CD4-positive, alpha-beta T cell treated with Interleukin-12 subunit alpha and Interleukin-12 subunit beta, for 1 hour (primary cell): ENCODE data around the gene HMGXB4.
A peak's percentile ranks its signal among the peaks of the same experiment; 100 is the strongest.

Source experiments
- DNase-seq: peaks from one replicate; pipeline ENCODE4 v3.0.0-alpha.2; 2020

Gene HMGXB4

DNA sequence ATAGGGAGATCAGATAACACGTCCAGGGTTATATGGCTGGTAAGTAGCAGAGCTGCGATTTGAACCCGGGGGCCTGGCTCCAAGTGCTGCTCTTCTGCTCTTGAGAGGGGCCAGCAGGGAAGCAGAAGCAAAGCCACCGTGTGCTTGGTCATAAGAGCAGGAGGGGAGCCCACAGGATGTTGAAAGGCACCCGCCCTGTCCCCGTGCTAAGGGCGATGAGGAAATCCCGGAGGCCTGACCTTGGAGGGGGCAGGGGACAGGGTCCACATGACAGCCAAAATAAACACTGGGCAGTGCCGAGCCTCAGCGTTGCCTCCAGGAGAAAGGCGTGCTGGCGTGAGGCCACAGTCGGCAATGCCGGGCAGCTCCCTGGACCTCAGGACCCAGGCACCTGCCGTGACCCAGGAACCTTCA, 71.2 kb downstream of the HMGXB4 start:
- no peak for DNase-seq

DNA sequence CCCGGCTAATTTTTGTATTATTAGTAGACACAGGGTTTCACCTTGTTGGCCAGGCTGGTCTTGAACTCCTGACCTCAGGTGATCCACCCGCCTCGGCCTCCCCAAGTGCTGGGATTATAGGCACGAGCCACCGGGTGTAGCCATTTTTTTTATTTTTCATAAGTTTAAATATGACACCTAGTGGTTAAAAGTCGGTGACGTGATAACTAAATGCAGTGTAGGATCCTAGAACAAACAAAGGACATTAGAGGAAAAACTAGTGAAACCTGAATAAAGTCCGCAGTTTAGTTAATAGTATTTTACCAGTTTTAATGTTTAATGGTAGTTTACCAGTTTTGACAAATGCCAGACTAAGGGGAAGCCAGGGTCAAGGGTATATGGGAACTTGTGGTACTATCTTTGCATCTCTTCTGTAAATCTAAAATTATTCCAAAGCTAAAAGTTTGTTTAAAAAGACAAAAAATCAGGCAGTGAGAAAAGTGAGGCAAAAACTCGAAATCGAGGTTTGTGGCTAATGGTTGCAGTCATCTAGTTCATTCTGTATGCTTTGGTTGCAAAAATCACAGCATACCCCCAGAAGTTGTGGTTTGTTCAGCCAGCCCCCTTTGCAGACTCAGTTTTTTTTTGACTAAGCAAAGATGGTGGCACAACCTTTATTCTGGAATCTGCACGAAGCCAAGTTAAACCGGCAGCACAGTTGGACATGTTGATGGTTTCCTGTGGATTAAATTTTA, 72.0 kb downstream of the HMGXB4 start:
- no peak for DNase-seq

DNA sequence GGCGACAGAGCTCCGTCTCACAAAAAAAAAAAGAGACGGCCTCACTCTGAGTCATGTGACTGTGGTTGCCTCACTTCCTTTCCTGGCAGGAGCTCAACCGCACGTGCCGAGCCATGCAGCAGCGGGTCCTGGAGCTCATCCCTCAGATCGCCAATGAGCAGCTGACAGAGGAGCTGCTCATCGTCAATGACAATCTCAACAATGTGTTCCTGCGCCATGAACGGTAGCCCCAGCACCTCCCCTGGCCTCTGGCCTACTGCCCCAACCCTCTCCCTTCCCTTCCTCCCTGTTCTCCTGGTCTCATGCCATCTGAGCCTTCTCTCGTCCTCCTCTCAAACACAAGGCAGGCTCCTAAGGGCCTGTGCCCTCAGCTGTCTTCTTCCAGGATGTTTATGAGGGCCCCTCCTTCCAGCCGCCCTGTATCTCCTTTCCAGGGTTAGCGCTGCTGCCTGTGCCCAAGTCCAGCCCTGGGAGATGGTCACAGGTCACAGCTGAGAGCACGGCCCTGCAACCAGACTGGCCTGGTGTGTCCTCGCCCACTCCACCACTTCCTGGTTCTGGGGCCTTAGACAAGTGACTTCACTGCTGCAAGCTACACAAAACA, 73.1 kb downstream of the HMGXB4 start:
- DNase-seq, result peak; percentile 64

DNA sequence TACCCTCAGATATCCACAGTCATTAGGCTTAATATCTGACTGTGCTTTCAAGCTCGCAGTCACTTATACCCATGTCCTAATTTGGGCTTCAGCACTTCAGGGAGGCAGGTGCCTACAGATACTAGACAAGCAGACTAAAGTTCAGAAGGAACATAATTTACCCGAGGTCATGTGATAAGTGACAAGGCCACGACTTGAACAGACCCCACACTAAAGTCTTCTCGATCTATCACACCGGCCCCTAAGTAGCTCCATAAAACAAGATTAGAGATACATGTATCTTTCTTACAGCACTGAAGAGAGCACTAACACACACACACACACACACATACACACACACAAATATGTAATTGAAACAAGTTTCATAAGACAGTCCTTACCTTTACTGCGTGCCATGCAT, 75.0 kb downstream of the HMGXB4 start:
- DNase-seq, result no peak

DNA sequence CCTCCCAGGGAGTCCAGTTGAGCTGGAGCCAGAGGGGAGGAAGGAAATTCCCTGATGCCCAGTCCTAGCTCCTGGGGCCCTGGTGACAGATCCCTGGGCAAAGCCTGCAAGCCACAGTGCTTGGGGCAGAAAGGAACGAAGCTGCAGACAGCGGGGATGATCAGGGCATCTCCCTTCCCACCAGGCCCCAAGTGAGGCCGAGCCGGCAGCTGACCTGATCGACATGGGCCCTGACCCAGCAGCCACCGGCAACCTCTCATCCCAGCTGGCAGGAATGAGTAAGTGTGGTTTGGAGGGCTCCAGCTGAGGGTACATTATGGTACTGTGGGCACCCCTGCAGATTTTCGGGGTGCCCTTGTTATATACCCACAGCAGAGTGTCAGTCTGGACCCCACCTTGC, 75.9 kb downstream of the HMGXB4 start:
- DNase-seq, result no peak

DNA sequence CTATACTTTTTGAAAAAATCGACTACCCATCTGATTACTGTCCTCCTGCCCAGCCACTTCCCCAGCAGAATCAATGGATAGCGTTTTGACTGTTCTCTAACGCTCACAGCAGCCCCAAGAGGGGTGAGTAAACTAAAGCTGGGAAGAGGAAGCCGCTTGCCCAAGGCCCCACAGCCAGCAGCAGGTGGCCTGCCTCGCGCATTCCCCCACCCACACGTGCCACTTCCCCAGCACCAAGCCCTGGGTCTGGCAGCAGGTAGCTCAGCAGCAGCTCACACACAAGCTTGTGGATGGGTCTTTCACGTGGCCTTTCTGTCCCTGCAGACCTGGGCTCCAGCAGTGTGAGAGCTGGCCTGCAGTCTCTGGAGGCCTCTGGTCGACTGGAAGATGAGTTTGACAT, 76.7 kb downstream of the HMGXB4 start:
- DNase-seq, result no peak

DNA sequence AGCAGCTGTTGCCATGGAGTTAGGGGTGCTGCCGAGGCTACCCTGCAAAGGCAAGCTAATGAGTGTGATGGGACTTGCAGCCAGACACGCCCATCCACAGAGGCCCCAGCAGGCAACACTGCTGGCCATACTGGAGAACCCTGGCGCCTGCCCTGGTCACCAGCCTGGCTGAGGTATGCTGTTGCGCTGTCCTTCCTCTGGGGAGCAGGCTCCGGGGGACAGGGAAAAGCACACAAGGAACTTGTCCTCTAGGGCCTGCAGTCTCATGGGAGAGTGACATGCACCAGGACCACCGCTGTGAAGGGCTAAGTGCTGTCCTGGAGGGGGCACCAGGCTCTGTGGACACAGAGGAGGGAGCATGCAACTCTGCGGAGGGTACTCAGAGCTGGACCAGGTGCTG, 78.2 kb downstream of the HMGXB4 start:
- DNase-seq, result no peak

DNA sequence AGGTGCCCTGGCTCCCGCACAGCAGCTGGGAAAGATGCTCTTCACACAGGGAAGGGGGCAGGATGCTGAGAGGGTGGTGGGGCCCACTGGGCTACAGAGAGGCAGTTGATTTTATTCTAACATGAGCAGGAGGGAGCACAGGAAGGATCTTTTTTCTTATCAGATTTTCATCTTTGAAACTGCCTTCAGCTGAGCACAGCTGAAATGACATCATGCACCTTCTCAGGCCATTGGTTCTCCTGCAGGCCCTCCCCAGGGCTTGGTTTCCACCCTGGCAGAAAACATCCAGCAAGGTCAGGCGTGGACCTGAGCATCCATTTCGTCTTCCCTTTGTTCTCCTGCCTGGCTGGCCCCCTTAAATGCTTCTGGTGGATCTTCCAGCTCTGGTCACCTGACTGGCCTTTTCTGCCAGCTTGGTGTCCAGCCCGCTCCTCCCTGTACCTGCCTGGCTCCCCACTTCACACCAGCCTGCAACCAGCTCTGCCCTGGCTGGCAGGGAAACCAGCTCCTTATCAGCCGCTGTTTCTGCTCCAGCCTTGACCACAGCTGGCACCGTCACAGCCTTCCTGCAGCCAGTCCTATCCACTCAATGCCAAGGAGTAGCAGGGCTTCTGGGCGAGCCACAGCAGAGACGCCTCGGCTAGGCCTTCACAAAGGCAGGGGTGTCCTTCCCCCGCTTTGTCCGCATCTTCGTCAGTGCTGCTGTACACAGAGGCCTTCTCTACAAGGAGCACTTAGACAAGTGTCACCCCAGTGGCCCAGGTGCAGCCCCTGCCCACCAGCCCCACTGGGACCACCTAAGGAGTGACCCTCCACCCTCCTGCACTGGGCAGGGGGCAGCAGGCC, 78.9 kb downstream of the HMGXB4 start:
- DNase-seq, result no peak

DNA sequence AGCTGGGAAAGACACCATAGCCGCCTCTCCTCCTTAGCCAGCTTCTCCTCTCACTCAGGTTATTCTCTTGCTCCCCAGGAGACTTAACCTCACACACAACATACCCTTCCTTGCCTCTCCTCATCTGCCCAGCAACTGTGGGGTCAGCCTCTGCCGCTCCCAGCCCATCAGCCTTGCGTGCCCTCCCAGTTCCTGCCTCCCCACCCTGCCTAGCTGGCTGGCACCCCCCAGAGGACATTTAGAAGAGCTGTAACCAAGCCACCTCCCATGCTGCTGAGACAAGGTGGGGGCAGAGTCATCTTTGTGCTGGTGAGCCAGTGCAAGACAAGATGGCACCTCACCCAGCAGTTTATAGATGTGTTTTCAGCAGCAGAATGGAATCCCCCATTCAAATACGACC, 80.6 kb downstream of the HMGXB4 start:
- DNase-seq, result no peak

DNA sequence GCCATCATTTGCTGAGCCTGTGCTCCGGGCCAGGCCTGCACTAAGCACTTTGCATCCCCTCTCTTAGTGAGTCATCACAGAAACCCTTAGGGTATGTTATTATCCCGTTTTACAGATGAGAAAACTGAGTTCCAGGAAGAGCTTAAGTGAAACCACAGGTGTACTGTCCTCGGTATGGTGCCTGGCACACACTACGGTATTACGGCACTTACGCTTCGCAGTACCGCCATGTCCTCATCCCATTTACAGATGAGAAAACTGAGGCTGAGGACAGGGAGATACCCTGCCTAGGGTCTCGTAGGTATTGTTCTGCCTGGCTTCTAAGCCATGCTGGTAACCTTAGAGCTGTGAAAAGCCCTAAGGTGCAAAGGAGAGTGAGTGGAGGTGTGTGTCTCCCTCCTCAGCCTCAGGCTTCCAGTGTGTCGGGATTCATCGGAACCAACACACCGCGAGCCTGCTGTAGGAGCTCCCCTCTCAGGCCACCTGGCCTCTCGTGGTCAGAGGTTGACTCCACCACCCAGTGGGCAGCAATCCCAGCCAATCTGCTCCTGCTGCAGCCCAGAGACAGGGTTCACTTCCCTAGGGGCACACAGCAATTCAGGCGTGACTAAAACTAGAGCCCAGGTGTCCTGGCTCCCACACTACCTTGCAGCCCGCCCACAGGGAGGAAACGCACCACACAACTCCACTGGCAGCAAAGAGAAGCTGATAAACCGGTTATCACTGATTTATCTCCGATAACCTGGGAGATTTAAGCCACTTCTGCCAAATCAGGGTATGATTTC, 84.0 kb downstream of the HMGXB4 start:
- no peak for DNase-seq

DNA sequence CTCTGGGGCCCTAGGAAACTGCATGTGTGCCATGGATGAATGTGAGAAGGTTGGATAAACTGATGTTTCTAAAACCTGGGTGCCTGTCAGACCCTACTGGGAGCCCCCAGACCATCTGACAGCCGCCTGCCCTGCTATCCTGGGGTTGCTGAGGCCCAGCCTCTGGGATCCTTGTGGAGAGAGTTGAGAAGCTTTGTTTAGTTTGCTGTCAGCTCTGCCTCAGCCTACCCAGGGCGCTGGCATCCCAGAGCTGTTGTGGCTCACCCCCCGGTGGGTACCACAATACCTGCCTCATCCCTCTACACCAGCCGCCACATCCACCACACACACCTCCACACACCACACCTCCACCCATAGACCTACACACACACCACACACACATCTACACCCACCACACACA, 85.1 kb downstream of the HMGXB4 start:
- no peak for DNase-seq

DNA sequence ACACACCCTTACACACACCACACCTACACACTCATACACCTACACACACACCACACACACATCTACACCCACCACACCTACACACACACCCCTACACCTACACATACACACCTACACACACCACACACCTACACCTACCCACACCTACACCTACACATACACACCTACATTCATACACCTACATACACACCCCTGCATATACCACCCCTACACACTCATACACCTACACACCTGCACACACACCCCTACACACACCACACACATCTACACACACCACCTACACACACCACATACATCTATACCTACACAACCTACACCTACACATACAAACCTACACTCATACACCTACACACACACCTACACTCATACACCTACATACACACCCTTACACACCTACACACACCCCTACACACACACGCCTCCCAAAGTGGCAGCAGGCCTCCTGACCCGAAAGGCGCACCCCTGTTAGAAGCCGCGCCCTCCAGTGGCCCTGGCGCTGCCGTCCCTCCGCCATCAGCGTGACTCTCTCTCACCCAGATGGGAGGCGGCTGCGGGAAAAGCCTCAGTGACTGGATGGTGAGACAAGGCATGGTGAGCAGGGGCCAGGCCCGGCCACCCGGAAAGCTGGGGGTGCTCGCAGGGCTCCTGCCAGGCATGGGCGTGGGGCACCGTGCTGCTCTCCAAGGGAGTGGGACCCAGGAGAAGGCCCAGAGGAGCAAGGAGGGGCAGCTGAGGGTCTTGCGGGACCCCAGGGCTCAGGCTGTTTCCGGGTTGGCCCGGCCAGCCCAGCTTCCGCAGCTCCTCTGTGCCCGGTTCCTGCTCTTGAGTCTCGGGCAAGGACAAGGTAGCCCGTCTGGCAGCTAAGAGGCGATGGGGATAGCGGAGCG, 86.6 kb downstream of the HMGXB4 start:
- DNase-seq, result no peak

DNA sequence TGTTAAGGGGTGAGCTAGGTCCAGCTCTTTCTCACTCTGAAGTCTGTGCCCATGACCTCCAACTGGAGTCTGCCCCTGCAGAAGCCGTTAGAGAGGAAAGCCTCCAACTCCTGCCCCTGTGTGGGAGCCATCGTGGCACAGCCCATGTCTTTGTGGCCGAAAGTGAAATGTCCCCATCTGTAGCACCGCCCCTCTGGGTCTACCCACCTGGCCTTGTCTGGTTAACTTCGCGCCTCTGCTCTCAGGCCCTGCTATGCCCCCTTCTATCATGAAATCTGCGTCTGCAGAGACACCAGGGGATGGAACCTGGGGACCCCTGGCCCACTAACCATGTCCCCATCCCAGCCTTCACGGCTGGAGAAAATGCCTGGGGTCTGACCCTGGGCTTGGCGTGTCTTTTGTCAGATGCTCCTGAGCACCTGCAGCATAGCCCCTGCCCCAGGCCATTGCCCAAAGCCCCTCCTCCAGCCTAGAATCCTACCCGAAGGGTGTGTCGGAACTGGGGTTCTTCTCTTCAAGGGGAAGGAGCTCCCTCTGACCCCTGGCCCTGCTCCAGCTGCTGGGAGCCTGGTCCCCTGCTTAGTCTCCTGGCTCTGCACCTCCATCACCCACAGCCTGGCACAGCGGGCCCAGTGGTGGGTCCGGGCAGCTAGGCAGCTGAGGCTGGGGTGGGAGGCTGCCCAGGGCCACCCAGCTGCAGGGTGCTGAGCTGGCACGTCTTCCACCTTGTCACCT, 87.8 kb downstream of the HMGXB4 start:
- no peak for DNase-seq
